Left ventricle myocardium inferior (tissue), 1 donor: ENCODE measurements around the gene KRT8. TPM values are rescaled to one million over a fixed set of nuclear protein-coding genes. Genes with fewer than 3 reads are reported as not detected.

Source experiments
- DNase-seq: peaks from one replicate; pipeline ENCODE4 v3.0.0-alpha.2; 2020
- H3K27ac ChIP-seq: fragments of 200-600 bp; replicated peaks from 2 replicates; pipeline ENCODE4 v1.8.0; 2021
- H3K27me3 ChIP-seq: fragments of 200-600 bp; 2 replicates; pipeline ENCODE4 v1.8.0; 2021; ENCODE audit warnings: low read depth
- H3K36me3 ChIP-seq: fragments of 200-600 bp; 2 replicates; pipeline ENCODE4 v1.8.0; 2021
- H3K4me1 ChIP-seq: fragments of 200-600 bp; 2 replicates; pipeline ENCODE4 v1.8.0; 2021
- H3K4me3 ChIP-seq: fragments of 200-600 bp; 2 replicates; pipeline ENCODE4 v1.8.0; 2021; ENCODE audit warnings: mild to moderate bottlenecking, moderate library complexity
- H3K9me3 ChIP-seq: fragments of 200-600 bp; replicated peaks from 2 replicates; pipeline ENCODE4 v1.8.0; 2021
- CTCF ChIP-seq: fragments of 200-600 bp; IDR thresholded peaks from 2 replicates; pipeline ENCODE4 v1.8.0; 2021; ENCODE audit warnings: antibody characterized with exemption, mild to moderate bottlenecking, borderline replicate concordance
- intact Hi-C: fragments of 100-400 bp; cut with micrococcal nuclease; formaldehyde crosslinking; loops from one replicate; pipeline ENCODE4 v1.11.0; 2022
- total RNA-seq: library from RNA; stranded (reverse); fragmentation: NEBNext Ultra II Directional; extraction: Animal tissue kit (Norgen Biotek cat#: 25700); gene quantifications from one replicate; pipeline ENCODE4 v1.2.1, GENCODE V29; 2021
- donor health status: DM: no; HTN: yes; CAD: no; lungs with severe emphysema.

KRT8 gene
- total RNA-seq, 1 donor from 2014 or later: 63.4 TPM

- Histone ChIP-seq H3K9me3 (no peaks in the 10 kb centered on the region), H3K4me3 (peak overlapping the region; percentile 69), H3K36me3 (no peaks in the 10 kb centered on the region), H3K27me3 (no peaks in the 10 kb centered on the region), H3K4me1 (peaks cover 40% of the 10 kb centered on the region), H3K27ac (peak overlapping the region; percentile 80)
- TF ChIP-seq CTCF: no peak
- intact Hi-C loops: loop anchor here (5.0 kb wide), 1 partner anchor 501 kb away; no protein-coding TSS in a partner anchor
- DNase-seq: no peak
These were observed 31.4 kb downstream of the KRT8 start for GRCh38 chr12:52873513-52873831.

GRCh38 chr12:52872644-52873389 is 32.1 kb downstream of the KRT8 start:
- no peak overlapping the region for H3K4me3 ChIP-seq
- H3K27ac ChIP-seq: peak overlapping the region; percentile 56
- H3K36me3 ChIP-seq: no peaks in the 10 kb centered on the region
- no peak for DNase-seq
- no peak for TF ChIP-seq CTCF
- no peaks in the 10 kb centered on the region for H3K27me3 ChIP-seq
- H3K4me1 ChIP-seq: peaks cover 40% of the 10 kb centered on the region
- no peaks in the 10 kb centered on the region for H3K9me3 ChIP-seq
- intact Hi-C loops: loop anchor here (5.0 kb wide), 1 partner anchor 501 kb away; no protein-coding TSS in a partner anchor

GRCh38 chr12:52871291-52872039 is 33.4 kb downstream of the KRT8 start:
- H3K27me3 ChIP-seq: no peaks in the 10 kb centered on the region
- no peak overlapping the region for H3K4me3 ChIP-seq
- intact Hi-C loops: loop anchor here (5.0 kb wide), 1 partner anchor 499 kb away; no protein-coding TSS in a partner anchor
- no peaks in the 10 kb centered on the region for H3K36me3 ChIP-seq
- TF ChIP-seq CTCF: no peak
- no peaks in the 10 kb centered on the region for H3K9me3 ChIP-seq
- peak overlapping the region; percentile 56 for H3K27ac ChIP-seq
- peaks cover 40% of the 10 kb centered on the region for H3K4me1 ChIP-seq
- no peak for DNase-seq

- peak overlapping the region; percentile 56 for H3K27ac ChIP-seq
- intact Hi-C loops: loop anchor here (5.0 kb wide), 1 partner anchor 498 kb away; no protein-coding TSS in a partner anchor
- DNase-seq: peak; percentile 55
These were observed 34.2 kb downstream of the KRT8 start for GRCh38 chr12:52870361-52871290.

More at GRCh38 chr12:52870361-52871290, 34.2 kb downstream of the KRT8 start:
- no peaks in the 10 kb centered on the region for H3K36me3 ChIP-seq
- H3K4me1 ChIP-seq: peaks cover 40% of the 10 kb centered on the region
- H3K27me3 ChIP-seq: no peaks in the 10 kb centered on the region
- no peak overlapping the region for H3K4me3 ChIP-seq
- peak; percentile 75 for TF ChIP-seq CTCF
- no peaks in the 10 kb centered on the region for H3K9me3 ChIP-seq
